GM23338 (cell line): ENCODE data around the gene PLA2G4B. TPM values are rescaled to one million over a fixed set of nuclear protein-coding genes. Genes with fewer than 3 reads are reported as not detected.

Experiments
- ATAC-seq: fragments of 200-7000 bp; cut with Tn5 transposase; 3 replicates; pipeline ENCODE4 v1.9.1; 2020
- DNase-seq: peaks from one replicate; pipeline ENCODE4 v3.0.0-alpha.2; 2015; ENCODE audit warnings: low spot score
- H2AFZ ChIP-seq: fragments of 200-600 bp; sonication (generic); 2 replicates; pipeline ENCODE4 v1.8.0; 2016; ENCODE audit warnings: antibody characterized with exemption, mild to moderate bottlenecking, moderate library complexity
- H3F3A ChIP-seq: fragments of 200-600 bp; sonication (generic); replicated peaks from 2 replicates; pipeline ENCODE4 v1.8.0; 2017; ENCODE audit warnings: antibody characterized with exemption, mixed run types, low read depth
- H3K27ac ChIP-seq: fragments of 200-600 bp; sonication (generic); 2 replicates; pipeline ENCODE4 v1.6.1; 2016; ENCODE audit warnings: low read depth
- H3K27me3 ChIP-seq: fragments of 200-600 bp; sonication (generic); 2 replicates; pipeline ENCODE4 v1.8.0; 2016; ENCODE audit warnings: mild to moderate bottlenecking, mixed run types, moderate library complexity; ENCODE audit not compliant: insufficient read depth
- H3K36me3 ChIP-seq: fragments of 200-600 bp; sonication (generic); 2 replicates; pipeline ENCODE4 v1.8.0; 2016; ENCODE audit warnings: mild to moderate bottlenecking; ENCODE audit not compliant: insufficient read depth
- H3K4me1 ChIP-seq: fragments of 200-600 bp; sonication (generic); 2 replicates; pipeline ENCODE4 v1.8.0; 2016; ENCODE audit warnings: mild to moderate bottlenecking, moderate library complexity; ENCODE audit not compliant: insufficient read depth
- H3K4me2 ChIP-seq: fragments of 200-600 bp; sonication (generic); 2 replicates; pipeline ENCODE4 v1.7.1; 2017; ENCODE audit warnings: mixed run types
- H3K4me3 ChIP-seq: fragments of 200-600 bp; sonication (generic); 2 replicates; pipeline ENCODE4 v1.6.1; 2016; ENCODE audit warnings: mixed run types
- H3K79me2 ChIP-seq: fragments of 200-600 bp; sonication (generic); replicated peaks from 2 replicates; pipeline ENCODE4 v1.8.0; 2017; ENCODE audit warnings: mild to moderate bottlenecking; ENCODE audit not compliant: insufficient read depth
- H3K9me2 ChIP-seq: fragments of 200-600 bp; sonication (generic); 2 replicates; pipeline ENCODE4 v1.8.0; 2017; ENCODE audit not compliant: insufficient read depth
- H4K20me1 ChIP-seq: fragments of 200-600 bp; sonication (generic); replicated peaks from 2 replicates; pipeline ENCODE4 v1.8.0; 2017; ENCODE audit warnings: mild to moderate bottlenecking; ENCODE audit not compliant: insufficient read depth
- H3K27ac Mint-ChIP-seq: 2 replicates; pipeline ENCODE4 v1.8.0; 2020; ENCODE audit warnings: inconsistent platforms, mild to moderate bottlenecking, moderate library complexity, mixed read lengths
- H3K27me3 Mint-ChIP-seq: 3 replicates; pipeline ENCODE4 v1.8.0; 2022; ENCODE audit warnings: low read depth, mild to moderate bottlenecking, moderate library complexity, mixed read lengths, inconsistent platforms; ENCODE audit not compliant: insufficient read depth, poor library complexity
- H3K36me3 Mint-ChIP-seq: 3 replicates; pipeline ENCODE4 v1.8.0; 2021; ENCODE audit warnings: low read depth, mild to moderate bottlenecking, inconsistent platforms, moderate library complexity, mixed read lengths
- H3K4me1 Mint-ChIP-seq: 3 replicates; pipeline ENCODE4 v1.8.0; 2020; ENCODE audit warnings: mild to moderate bottlenecking, inconsistent platforms, mixed read lengths
- H3K4me3 Mint-ChIP-seq: 3 replicates; pipeline ENCODE4 v1.8.0; 2021; ENCODE audit warnings: moderate library complexity, mild to moderate bottlenecking, inconsistent platforms, mixed read lengths
- H3K9me3 Mint-ChIP-seq: 3 replicates; pipeline ENCODE4 v1.8.0; 2020; ENCODE audit warnings: moderate library complexity, mild to moderate bottlenecking, inconsistent platforms, mixed read lengths
- CREB1 ChIP-seq: fragments of 250-450 bp; sonication (Bioruptor Pico); IDR thresholded peaks from 2 replicates; pipeline ENCODE4 v1.5.0; 2020; ENCODE audit warnings: low read depth, mild to moderate bottlenecking, moderate library complexity
- ETS1 ChIP-seq: IDR thresholded peaks from 2 replicates; pipeline ENCODE4 v1.6.1; 2016; ENCODE audit warnings: antibody characterized with exemption
- EZH2 ChIP-seq: fragments of 200-600 bp; sonication (generic); IDR thresholded peaks from one replicate; pipeline ENCODE4 v1.8.0; 2017; ENCODE audit warnings: antibody characterized with exemption, mild to moderate bottlenecking, low read depth; ENCODE audit not compliant: unreplicated experiment
- EZH2phosphoT487 ChIP-seq: fragments of 200-600 bp; sonication (generic); IDR thresholded peaks from one replicate; pipeline ENCODE4 v1.8.1; 2018; ENCODE audit warnings: antibody characterized with exemption; ENCODE audit not compliant: unreplicated experiment
- JUNB ChIP-seq: IDR thresholded peaks from one replicate; pipeline ENCODE4 v1.6.1; 2016; ENCODE audit warnings: antibody characterized with exemption; ENCODE audit not compliant: unreplicated experiment
- NANOG ChIP-seq: IDR thresholded peaks from 2 replicates; pipeline ENCODE4 v1.6.1; 2016; ENCODE audit warnings: antibody characterized with exemption, borderline replicate concordance
- POLR2AphosphoS5 ChIP-seq: IDR thresholded peaks from 2 replicates; pipeline ENCODE4 v1.6.1; 2016; ENCODE audit warnings: antibody characterized with exemption, low read depth
- STAT1 ChIP-seq: IDR thresholded peaks from one replicate; pipeline ENCODE4 v1.6.1; 2016; ENCODE audit warnings: antibody characterized with exemption; ENCODE audit not compliant: unreplicated experiment
- ZNF114 ChIP-seq: fragments of 250-450 bp; sonication (Bioruptor Pico); IDR thresholded peaks from 2 replicates; pipeline ENCODE4 v1.5.0; 2020; ENCODE audit warnings: mild to moderate bottlenecking, moderate library complexity
- ZNF331 ChIP-seq: fragments of 250-450 bp; sonication (Bioruptor Pico); IDR thresholded peaks from 2 replicates; pipeline ENCODE4 v1.5.0; 2020; ENCODE audit warnings: low read depth, mild to moderate bottlenecking, moderate library complexity
- polyA plus RNA-seq: library from polyadenylated mRNA; unstranded; fragments of >200 nt; fragmentation: Nextera tagmentation; extraction: Ambion mirVana; gene quantifications from 2 replicates; pipeline ENCODE4 v1.2.1, GENCODE V29; 2016
- total RNA-seq: library from RNA; depleted of rRNA; stranded (reverse); fragments of >200 nt; shearing (Covaris generic); gene quantifications from 2 replicates; pipeline ENCODE4 v1.2.3, GENCODE V29; 2014
- TF ChIP-seq, protein P1 (sequence below): IDR thresholded peaks from one replicate; pipeline ENCODE4 v1.6.1; 2018; ENCODE audit warnings: antibody characterized with exemption; ENCODE audit not compliant: unreplicated experiment
- TF ChIP-seq, protein P2 (sequence below), 2 experiments: fragments of 200-600 bp in 1 of 2; sonication (generic) in 1 of 2; conservative IDR thresholded peaks; 2 replicates each; pipeline versions ENCODE4 v1.5.1 to v1.6.1; 2016 to 2017; ENCODE audit warnings: antibody characterized with exemption in 2 of 2, low read depth in 2 of 2, mild to moderate bottlenecking in 2 of 2, moderate library complexity in 1 of 2
- TF ChIP-seq, protein P3 (sequence below): fragments of 250-450 bp; sonication (Bioruptor Pico); IDR thresholded peaks from 2 replicates; pipeline ENCODE4 v1.5.0; 2020; ENCODE audit warnings: mild to moderate bottlenecking, moderate library complexity

Gene PLA2G4B
- total and polyA plus RNA-seq, 2 experiments from 2014 or later, result 4.4 to 9.6 TPM

- H3K4me3 ChIP-seq, result no peak overlapping the region
- DNase-seq (no peak), ATAC-seq (no peak)
- no peaks in the 10 kb centered on the region for H3K27me3 ChIP-seq
- Mint-ChIP-seq H3K27me3 (no peaks in the 10 kb centered on the region), H3K4me3 (no peak overlapping the region), H3K4me1 (peaks cover 2% of the 10 kb centered on the region; the same call in 1 of the 3 replicates), H3K9me3 (no peaks in the 10 kb centered on the region), H3K36me3 (no peaks in the 10 kb centered on the region), H3K27ac (no peak overlapping the region)
- H3K36me3 ChIP-seq, result no peaks in the 10 kb centered on the region
- no peak overlapping the region for H3K27ac ChIP-seq
- no peaks in the 10 kb centered on the region for H3F3A ChIP-seq
- H3K9me2 ChIP-seq, result no peaks in the 10 kb centered on the region
- no peak overlapping the region for H2AFZ ChIP-seq
- H3K4me1 ChIP-seq, result no peaks in the 10 kb centered on the region
- H4K20me1 ChIP-seq, result no peaks in the 10 kb centered on the region; the same call in none of the 2 replicates
- no peaks in the 10 kb centered on the region for H3K79me2 ChIP-seq
- TF ChIP-seq POLR2AphosphoS5, result no peak
- TF ChIP-seq CREB1, result no peak
- TF ChIP-seq EZH2, result no peak
- TF ChIP-seq, protein P1, sequence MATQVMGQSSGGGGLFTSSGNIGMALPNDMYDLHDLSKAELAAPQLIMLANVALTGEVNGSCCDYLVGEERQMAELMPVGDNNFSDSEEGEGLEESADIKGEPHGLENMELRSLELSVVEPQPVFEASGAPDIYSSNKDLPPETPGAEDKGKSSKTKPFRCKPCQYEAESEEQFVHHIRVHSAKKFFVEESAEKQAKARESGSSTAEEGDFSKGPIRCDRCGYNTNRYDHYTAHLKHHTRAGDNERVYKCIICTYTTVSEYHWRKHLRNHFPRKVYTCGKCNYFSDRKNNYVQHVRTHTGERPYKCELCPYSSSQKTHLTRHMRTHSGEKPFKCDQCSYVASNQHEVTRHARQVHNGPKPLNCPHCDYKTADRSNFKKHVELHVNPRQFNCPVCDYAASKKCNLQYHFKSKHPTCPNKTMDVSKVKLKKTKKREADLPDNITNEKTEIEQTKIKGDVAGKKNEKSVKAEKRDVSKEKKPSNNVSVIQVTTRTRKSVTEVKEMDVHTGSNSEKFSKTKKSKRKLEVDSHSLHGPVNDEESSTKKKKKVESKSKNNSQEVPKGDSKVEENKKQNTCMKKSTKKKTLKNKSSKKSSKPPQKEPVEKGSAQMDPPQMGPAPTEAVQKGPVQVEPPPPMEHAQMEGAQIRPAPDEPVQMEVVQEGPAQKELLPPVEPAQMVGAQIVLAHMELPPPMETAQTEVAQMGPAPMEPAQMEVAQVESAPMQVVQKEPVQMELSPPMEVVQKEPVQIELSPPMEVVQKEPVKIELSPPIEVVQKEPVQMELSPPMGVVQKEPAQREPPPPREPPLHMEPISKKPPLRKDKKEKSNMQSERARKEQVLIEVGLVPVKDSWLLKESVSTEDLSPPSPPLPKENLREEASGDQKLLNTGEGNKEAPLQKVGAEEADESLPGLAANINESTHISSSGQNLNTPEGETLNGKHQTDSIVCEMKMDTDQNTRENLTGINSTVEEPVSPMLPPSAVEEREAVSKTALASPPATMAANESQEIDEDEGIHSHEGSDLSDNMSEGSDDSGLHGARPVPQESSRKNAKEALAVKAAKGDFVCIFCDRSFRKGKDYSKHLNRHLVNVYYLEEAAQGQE, result no peak
- no peak for TF ChIP-seq ZNF331 (CRISPR knock-in tag)
- TF ChIP-seq STAT1, result no peak
- no peak for TF ChIP-seq EZH2phosphoT487
- TF ChIP-seq NANOG, result no peak
- no peak for TF ChIP-seq JUNB
- no peak for TF ChIP-seq ZNF114 (CRISPR knock-in tag)
- TF ChIP-seq, protein P2, sequence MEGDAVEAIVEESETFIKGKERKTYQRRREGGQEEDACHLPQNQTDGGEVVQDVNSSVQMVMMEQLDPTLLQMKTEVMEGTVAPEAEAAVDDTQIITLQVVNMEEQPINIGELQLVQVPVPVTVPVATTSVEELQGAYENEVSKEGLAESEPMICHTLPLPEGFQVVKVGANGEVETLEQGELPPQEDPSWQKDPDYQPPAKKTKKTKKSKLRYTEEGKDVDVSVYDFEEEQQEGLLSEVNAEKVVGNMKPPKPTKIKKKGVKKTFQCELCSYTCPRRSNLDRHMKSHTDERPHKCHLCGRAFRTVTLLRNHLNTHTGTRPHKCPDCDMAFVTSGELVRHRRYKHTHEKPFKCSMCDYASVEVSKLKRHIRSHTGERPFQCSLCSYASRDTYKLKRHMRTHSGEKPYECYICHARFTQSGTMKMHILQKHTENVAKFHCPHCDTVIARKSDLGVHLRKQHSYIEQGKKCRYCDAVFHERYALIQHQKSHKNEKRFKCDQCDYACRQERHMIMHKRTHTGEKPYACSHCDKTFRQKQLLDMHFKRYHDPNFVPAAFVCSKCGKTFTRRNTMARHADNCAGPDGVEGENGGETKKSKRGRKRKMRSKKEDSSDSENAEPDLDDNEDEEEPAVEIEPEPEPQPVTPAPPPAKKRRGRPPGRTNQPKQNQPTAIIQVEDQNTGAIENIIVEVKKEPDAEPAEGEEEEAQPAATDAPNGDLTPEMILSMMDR (conservative IDR thresholded peaks at IDR 0.05; ENCODE audit: low read depth in 2 of 2), result no peak
- TF ChIP-seq, protein P3, sequence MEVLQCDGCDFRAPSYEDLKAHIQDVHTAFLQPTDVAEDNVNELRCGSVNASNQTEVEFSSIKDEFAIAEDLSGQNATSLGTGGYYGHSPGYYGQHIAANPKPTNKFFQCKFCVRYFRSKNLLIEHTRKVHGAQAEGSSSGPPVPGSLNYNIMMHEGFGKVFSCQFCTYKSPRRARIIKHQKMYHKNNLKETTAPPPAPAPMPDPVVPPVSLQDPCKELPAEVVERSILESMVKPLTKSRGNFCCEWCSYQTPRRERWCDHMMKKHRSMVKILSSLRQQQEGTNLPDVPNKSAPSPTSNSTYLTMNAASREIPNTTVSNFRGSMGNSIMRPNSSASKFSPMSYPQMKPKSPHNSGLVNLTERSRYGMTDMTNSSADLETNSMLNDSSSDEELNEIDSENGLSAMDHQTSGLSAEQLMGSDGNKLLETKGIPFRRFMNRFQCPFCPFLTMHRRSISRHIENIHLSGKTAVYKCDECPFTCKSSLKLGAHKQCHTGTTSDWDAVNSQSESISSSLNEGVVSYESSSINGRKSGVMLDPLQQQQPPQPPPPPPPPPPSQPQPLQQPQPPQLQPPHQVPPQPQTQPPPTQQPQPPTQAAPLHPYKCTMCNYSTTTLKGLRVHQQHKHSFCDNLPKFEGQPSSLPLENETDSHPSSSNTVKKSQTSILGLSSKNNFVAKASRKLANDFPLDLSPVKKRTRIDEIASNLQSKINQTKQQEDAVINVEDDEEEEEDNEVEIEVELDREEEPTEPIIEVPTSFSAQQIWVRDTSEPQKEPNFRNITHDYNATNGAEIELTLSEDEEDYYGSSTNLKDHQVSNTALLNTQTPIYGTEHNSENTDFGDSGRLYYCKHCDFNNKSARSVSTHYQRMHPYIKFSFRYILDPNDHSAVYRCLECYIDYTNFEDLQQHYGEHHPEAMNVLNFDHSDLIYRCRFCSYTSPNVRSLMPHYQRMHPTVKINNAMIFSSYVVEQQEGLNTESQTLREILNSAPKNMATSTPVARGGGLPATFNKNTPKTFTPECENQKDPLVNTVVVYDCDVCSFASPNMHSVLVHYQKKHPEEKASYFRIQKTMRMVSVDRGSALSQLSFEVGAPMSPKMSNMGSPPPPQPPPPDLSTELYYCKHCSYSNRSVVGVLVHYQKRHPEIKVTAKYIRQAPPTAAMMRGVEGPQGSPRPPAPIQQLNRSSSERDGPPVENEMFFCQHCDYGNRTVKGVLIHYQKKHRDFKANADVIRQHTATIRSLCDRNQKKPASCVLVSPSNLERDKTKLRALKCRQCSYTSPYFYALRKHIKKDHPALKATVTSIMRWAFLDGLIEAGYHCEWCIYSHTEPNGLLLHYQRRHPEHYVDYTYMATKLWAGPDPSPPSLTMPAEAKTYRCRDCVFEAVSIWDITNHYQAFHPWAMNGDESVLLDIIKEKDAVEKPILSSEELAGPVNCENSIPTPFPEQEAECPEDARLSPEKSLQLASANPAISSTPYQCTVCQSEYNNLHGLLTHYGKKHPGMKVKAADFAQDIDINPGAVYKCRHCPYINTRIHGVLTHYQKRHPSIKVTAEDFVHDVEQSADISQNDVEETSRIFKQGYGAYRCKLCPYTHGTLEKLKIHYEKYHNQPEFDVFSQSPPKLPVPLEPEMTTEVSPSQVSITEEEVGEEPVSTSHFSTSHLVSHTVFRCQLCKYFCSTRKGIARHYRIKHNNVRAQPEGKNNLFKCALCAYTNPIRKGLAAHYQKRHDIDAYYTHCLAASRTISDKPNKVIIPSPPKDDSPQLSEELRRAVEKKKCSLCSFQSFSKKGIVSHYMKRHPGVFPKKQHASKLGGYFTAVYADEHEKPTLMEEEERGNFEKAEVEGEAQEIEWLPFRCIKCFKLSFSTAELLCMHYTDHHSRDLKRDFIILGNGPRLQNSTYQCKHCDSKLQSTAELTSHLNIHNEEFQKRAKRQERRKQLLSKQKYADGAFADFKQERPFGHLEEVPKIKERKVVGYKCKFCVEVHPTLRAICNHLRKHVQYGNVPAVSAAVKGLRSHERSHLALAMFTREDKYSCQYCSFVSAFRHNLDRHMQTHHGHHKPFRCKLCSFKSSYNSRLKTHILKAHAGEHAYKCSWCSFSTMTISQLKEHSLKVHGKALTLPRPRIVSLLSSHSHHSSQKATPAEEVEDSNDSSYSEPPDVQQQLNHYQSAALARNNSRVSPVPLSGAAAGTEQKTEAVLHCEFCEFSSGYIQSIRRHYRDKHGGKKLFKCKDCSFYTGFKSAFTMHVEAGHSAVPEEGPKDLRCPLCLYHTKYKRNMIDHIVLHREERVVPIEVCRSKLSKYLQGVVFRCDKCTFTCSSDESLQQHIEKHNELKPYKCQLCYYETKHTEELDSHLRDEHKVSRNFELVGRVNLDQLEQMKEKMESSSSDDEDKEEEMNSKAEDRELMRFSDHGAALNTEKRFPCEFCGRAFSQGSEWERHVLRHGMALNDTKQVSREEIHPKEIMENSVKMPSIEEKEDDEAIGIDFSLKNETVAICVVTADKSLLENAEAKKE (CRISPR knock-in tag), result no peak
- no peak for TF ChIP-seq ETS1
- no peak overlapping the region for H3K4me2 ChIP-seq
Measured at GRCh38 chr15:41801185-41801584, 37.5 kb upstream of the PLA2G4B start.
